Kidney epithelial cell (primary cell): ENCODE results near the gene TBC1D14. TPM values are rescaled to one million over a fixed set of nuclear protein-coding genes. Genes with fewer than 3 reads are reported as not detected.

ENCODE experiments used
- DNase-seq: peaks from one replicate; pipeline ENCODE4 v3.0.0-alpha.2; 2010; ENCODE audit warnings: low read depth
- H3K27me3 ChIP-seq: 2 replicates; pipeline ENCODE4 v1.6.0; 2011; ENCODE audit warnings: low read length; ENCODE audit not compliant: control insufficient read depth, insufficient read depth
- H3K36me3 ChIP-seq: 2 replicates; pipeline ENCODE4 v1.5.1; 2011; ENCODE audit warnings: low read length; ENCODE audit not compliant: control insufficient read depth, insufficient read depth
- H3K4me3 ChIP-seq: 2 replicates; pipeline ENCODE4 v1.5.1; 2011; ENCODE audit warnings: low read depth, mild to moderate bottlenecking, control low read depth, low read length
- CTCF ChIP-seq: IDR thresholded peaks from 2 replicates; pipeline ENCODE4 v1.5.1; 2011; ENCODE audit warnings: mild to moderate bottlenecking, moderate library complexity, low read length, control low read depth, inconsistent platforms; ENCODE audit not compliant: insufficient read depth, poor library complexity, severe bottlenecking
- total RNA-seq: library from RNA; depleted of rRNA; stranded (reverse); fragments of >200 nt; gene quantifications from 2 replicates; pipeline ENCODE4 v1.2.3, GENCODE V29; 2015

Gene TBC1D14
- total RNA-seq, 1 donor from 2014 or later = 52.8 TPM

DNA sequence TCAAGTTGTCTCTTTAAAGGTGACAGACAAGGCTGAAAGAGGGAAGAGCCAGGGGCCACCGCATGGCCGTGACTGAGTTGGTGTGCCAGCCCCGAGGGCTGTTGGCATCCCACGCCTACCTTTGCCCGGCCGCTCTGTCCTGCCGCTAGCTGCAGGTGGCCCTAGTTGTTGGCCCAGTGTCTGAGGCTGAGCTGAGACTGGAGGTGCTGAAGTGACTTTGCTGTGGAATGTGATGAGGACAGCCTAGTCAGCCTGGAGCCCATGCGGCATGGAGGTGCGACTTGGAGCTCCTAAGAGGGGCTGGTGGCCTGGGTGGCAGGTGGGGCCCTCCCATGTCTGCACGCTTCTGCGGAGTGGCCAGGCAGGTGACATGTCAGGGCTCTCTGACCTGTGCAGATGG, 140.1 kb downstream of the TBC1D14 start:
- Histone ChIP-seq H3K36me3 (peaks cover 2% of the 10 kb centered on the region), H3K4me3 (no peak overlapping the region), H3K27me3 (no peaks in the 10 kb centered on the region)
- DNase-seq = no peak
- TF ChIP-seq CTCF = no peak

GRCh38 chr4:7050481-7051143, 141.0 kb downstream of the TBC1D14 start:
- Histone ChIP-seq H3K4me3 (no peak overlapping the region), H3K27me3 (no peaks in the 10 kb centered on the region), H3K36me3 (peaks cover 4% of the 10 kb centered on the region)
- TF ChIP-seq CTCF = no peak
- no peak for DNase-seq

DNA sequence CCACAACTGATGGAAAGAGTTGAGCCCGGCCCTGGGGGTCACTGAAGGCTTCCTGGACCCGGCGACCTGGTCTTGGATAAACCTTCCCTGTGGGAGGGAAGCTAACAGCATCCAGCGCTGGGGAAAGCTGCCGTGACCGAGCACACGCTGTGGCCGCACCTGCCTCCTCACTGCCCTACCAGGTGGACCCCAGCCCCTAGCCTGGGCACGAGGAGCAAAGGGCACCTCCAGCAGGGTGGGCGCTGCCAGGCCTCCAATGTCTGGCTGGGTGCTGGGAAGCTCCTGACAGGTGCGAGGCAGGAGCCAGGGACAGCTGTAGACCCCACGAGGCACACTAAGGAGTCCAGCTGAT, 141.5 kb downstream of the TBC1D14 start:
- DNase-seq = no peak
- Histone ChIP-seq H3K27me3 (no peaks in the 10 kb centered on the region), H3K4me3 (no peak overlapping the region), H3K36me3 (peaks cover 4% of the 10 kb centered on the region)
- TF ChIP-seq CTCF = no peak

DNA sequence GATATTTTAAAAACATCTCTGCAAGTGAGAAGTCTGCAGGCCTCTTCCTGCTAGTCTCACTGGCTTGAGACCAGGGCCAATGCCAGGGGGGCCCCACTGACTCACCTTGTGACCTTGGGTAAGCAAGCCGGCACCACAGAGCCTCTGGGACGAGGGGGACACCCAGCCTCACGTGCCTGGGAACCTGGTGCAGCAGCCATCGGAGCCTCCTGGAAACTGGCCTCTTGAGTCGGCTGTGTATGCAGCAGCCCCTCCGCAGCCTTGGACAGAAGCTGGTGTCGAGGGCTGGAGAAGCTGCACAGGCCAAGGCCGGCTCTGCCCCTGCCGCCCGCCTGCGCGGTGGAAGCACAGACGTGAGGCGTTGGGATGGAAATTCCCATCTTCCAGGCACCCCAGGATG, 142.3 kb downstream of the TBC1D14 start:
- Histone ChIP-seq H3K27me3 (no peaks in the 10 kb centered on the region), H3K4me3 (no peak overlapping the region), H3K36me3 (peaks cover 4% of the 10 kb centered on the region)
- TF ChIP-seq CTCF = no peak
- DNase-seq = no peak

DNA sequence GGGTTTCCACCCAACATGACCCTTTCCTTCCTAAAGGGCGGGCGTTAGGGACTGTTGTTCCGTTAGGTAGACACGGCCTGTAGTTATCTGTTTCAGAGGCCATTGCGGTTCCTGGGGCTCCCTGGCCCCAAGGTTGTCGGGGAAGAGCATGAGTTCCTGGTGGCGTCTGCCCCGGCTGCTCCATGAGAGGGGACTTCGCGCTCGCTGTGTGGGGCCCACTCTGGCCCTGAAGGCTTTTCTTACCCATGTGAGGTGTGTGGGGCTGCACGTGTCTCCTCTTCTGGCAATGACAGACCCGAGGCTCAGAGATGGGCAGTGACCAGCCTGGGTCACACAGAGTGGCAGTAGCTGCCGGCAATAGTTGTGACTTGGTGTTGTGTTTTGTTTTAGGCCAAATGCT, 142.7 kb downstream of the TBC1D14 start:
- no peak for TF ChIP-seq CTCF
- no peak for DNase-seq

More for the DNA sequence above, 142.7 kb downstream of the TBC1D14 start:
- no peak overlapping the region for H3K4me3 ChIP-seq
- peaks cover 2% of the 10 kb centered on the region for H3K36me3 ChIP-seq
- H3K27me3 ChIP-seq = no peaks in the 10 kb centered on the region
